ENCODE measurements around the gene CD1E. TPM values are rescaled to one million over a fixed set of nuclear protein-coding genes. Genes with fewer than 3 reads are reported as not detected.

CD1E gene
- total and polyA plus RNA-seq, 2 of the 13 experiments (the other 11 are each of a cell fraction or from before 2014, with no cell fraction given), result not detected

DNA sequence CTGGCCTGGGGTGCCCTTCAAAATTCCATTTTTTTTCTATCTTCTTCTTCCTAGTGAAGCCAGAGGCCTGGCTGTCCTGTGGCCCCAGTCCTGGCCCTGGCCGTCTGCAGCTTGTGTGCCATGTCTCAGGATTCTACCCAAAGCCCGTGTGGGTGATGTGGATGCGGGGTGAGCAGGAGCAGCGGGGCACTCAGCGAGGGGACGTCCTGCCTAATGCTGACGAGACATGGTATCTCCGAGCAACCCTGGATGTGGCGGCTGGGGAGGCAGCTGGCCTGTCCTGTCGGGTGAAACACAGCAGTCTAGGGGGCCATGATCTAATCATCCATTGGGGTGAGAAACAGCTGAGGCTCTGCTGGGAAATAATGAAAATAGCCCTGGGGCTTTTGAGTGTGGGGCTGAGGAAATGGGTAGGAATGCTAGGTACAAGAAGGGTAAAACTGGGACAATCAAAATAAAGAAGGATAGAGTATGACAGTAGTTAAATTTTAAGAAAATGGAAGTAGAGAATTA is 2.1 kb downstream of the CD1E start (continued):
- TF ChIP-seq HNF1A (IDR thresholded peaks at IDR 0.05; ENCODE audit: low read depth), result no peak
- TF ChIP-seq HNF1A (CRISPR knock-in tag; IDR thresholded peaks at IDR 0.05; ENCODE audit: borderline replicate concordance), result no peak
- TF ChIP-seq GZF1 (CRISPR knock-in tag; IDR thresholded peaks at IDR 0.05), result no peak
- no peak for TF ChIP-seq ZNF724P (CRISPR knock-in tag; IDR thresholded peaks at IDR 0.05; ENCODE audit: borderline replicate concordance)
- no peak for TF ChIP-seq KLF15 (CRISPR knock-in tag; IDR thresholded peaks at IDR 0.05; ENCODE audit: borderline replicate concordance)
- no peak for TF ChIP-seq SATB2 (CRISPR knock-in tag; IDR thresholded peaks at IDR 0.05)
- TF ChIP-seq, protein P1, sequence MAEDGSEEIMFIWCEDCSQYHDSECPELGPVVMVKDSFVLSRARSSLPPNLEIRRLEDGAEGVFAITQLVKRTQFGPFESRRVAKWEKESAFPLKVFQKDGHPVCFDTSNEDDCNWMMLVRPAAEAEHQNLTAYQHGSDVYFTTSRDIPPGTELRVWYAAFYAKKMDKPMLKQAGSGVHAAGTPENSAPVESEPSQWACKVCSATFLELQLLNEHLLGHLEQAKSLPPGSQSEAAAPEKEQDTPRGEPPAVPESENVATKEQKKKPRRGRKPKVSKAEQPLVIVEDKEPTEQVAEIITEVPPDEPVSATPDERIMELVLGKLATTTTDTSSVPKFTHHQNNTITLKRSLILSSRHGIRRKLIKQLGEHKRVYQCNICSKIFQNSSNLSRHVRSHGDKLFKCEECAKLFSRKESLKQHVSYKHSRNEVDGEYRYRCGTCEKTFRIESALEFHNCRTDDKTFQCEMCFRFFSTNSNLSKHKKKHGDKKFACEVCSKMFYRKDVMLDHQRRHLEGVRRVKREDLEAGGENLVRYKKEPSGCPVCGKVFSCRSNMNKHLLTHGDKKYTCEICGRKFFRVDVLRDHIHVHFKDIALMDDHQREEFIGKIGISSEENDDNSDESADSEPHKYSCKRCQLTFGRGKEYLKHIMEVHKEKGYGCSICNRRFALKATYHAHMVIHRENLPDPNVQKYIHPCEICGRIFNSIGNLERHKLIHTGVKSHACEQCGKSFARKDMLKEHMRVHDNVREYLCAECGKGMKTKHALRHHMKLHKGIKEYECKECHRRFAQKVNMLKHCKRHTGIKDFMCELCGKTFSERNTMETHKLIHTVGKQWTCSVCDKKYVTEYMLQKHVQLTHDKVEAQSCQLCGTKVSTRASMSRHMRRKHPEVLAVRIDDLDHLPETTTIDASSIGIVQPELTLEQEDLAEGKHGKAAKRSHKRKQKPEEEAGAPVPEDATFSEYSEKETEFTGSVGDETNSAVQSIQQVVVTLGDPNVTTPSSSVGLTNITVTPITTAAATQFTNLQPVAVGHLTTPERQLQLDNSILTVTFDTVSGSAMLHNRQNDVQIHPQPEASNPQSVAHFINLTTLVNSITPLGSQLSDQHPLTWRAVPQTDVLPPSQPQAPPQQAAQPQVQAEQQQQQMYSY (CRISPR knock-in tag; IDR thresholded peaks at IDR 0.05), result no peak
- no peak for TF ChIP-seq TEF (CRISPR knock-in tag; IDR thresholded peaks at IDR 0.05)
- no peak for TF ChIP-seq ARID2 (CRISPR knock-in tag; IDR thresholded peaks at IDR 0.05; ENCODE audit: borderline replicate concordance)
- TF ChIP-seq CEBPZ (IDR thresholded peaks at IDR 0.05; ENCODE audit: low read length), result no peak
- TF ChIP-seq TEAD2 (CRISPR knock-in tag; IDR thresholded peaks at IDR 0.05), result no peak
